SHP77 treated with DMSO at 0.1 percent for 48 hours (cell line): Measurements from ENCODE around the gene LRRC15.

ENCODE experiments used
- DNase-seq: peaks from one replicate; lab custom pipeline; 2025; lab: John Stamatoyannopoulos, UW

LRRC15 gene

GRCh38 chr3:194316918-194317317, 52.6 kb downstream of the LRRC15 start:
- DNase-seq = no peak

GRCh38 chr3:194315965-194316361, 53.6 kb downstream of the LRRC15 start:
- DNase-seq = no peak

GRCh38 chr3:194315088-194315964, 54.2 kb downstream of the LRRC15 start:
- DNase-seq = peak; percentile 52

GRCh38 chr3:194314388-194315068, 55.0 kb downstream of the LRRC15 start:
- DNase-seq = no peak

- DNase-seq = no peak
Measured at GRCh38 chr3:194313560-194314387, 55.8 kb downstream of the LRRC15 start.

- no peak for DNase-seq
Measured at GRCh38 chr3:194312743-194313281, 56.7 kb downstream of the LRRC15 start.

- DNase-seq = no peak
Measured at GRCh38 chr3:194312186-194312742, 57.3 kb downstream of the LRRC15 start.

- DNase-seq = no peak
Measured at GRCh38 chr3:194311000-194311399, 58.5 kb downstream of the LRRC15 start.

- no peak for DNase-seq
Measured at GRCh38 chr3:194310060-194310835, 59.3 kb downstream of the LRRC15 start.

- no peak for DNase-seq
Measured at GRCh38 chr3:194308601-194309449, 60.7 kb downstream of the LRRC15 start.

- DNase-seq = no peak
Measured at GRCh38 chr3:194307849-194308248, 61.7 kb downstream of the LRRC15 start.

- DNase-seq = no peak
Measured at GRCh38 chr3:194306771-194307640, 62.5 kb downstream of the LRRC15 start.

GRCh38 chr3:194306109-194306686, 63.3 kb downstream of the LRRC15 start:
- no peak for DNase-seq

- DNase-seq = no peak
Measured at GRCh38 chr3:194305356-194306108, 64.0 kb downstream of the LRRC15 start.
